ENCODE measurements around the gene CNTNAP2.
"Not testable (repeated sequence)": the region's sequence is repeated elsewhere in the genome, so short reads cannot be mapped to it uniquely, and the experiment has no call there.

Gene CNTNAP2

DNA sequence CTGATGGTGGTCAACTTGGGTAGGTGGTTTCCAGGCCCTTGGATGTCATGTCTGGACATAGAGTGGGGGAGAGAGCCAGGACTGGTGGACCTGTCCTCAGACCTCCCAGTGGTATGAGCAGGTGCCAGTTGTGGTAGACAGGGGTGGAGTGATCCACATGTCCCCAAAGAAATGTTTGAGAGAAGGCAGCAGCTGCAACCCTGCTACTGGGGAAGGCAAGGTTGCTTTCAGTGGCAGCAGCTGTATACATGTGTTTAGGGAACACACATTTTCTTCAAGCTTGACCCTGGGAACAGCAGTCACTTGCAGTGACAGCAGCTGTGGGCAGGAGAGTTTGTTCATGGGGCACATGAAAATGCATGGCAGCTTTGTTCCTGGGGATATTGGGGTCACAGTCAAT, 1591.3 kb downstream of the CNTNAP2 start:
- Mint-ChIP-seq H3K9me3 (peaks cover 19 to 32% of the 10 kb centered on the region in 2 donors), H3K4me3 (no peak overlapping the region), H3K27me3 (no peaks in the 10 kb centered on the region), H3K4me1 (ENCODE audit: low read depth in 2 of 2) (no peaks in the 10 kb centered on the region), H3K36me3 (ENCODE audit: insufficient read depth) (no peaks in the 10 kb centered on the region), H3K27ac (no peak overlapping the region)
- ATAC-seq (replicated peaks): no peak
- DNase-seq: no peak

DNA sequence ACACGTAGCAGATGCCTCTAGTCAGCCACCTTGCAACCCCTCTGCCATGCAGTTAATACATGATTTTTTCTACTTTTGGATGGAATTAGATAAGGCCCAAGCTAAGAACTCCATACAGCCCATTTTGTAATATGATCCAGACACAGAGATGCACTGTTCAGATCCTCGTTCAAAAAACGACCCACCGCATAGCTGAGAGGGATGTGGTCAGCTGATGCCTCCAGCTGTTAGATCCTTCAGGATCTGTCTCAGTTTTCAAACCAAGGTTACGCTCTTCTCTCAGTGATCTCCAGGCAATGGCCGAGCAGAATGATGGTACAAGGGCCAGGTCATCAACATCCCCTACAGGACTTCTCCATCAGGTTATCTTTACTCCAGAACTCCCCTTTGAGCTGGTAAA, 1592.3 kb downstream of the CNTNAP2 start:
- Mint-ChIP-seq H3K4me1 (ENCODE audit: low read depth in 2 of 2) (no peaks in the 10 kb centered on the region), H3K9me3 (peaks cover 19 to 36% of the 10 kb centered on the region in 2 donors), H3K4me3 (no peak overlapping the region), H3K27ac (no peak overlapping the region), H3K27me3 (no peaks in the 10 kb centered on the region), H3K36me3 (ENCODE audit: insufficient read depth) (no peaks in the 10 kb centered on the region)
- DNase-seq (no peak), ATAC-seq (replicated peaks) (no peak)

- H3K9me3 Mint-ChIP-seq: peaks cover 17 to 29% of the 10 kb centered on the region in 2 donors
- no peaks in the 10 kb centered on the region for H3K36me3 Mint-ChIP-seq (ENCODE audit: insufficient read depth)
- H3K27me3 Mint-ChIP-seq: no peaks in the 10 kb centered on the region
- H3K27ac Mint-ChIP-seq: no peak overlapping the region
- DNase-seq: no peak
- H3K4me3 Mint-ChIP-seq: no peak overlapping the region
- no peak for ATAC-seq (replicated peaks)
- no peaks in the 10 kb centered on the region for H3K4me1 Mint-ChIP-seq (ENCODE audit: low read depth in 2 of 2)
Observed at GRCh38 chr7:147711447-147711846, 1594.8 kb downstream of the CNTNAP2 start.

GRCh38 chr7:147721962-147722830, 1605.6 kb downstream of the CNTNAP2 start:
- no peaks in the 10 kb centered on the region for H3K4me1 Mint-ChIP-seq (ENCODE audit: low read depth in 2 of 2)
- H3K36me3 Mint-ChIP-seq (ENCODE audit: insufficient read depth): no peaks in the 10 kb centered on the region
- ATAC-seq (replicated peaks) (no peak), DNase-seq (no peak)
- H3K4me3 Mint-ChIP-seq: no peak overlapping the region
- no peaks in the 10 kb centered on the region for H3K27me3 Mint-ChIP-seq
- peaks cover 3 to 5% of the 10 kb centered on the region in 2 donors for H3K9me3 Mint-ChIP-seq
- no peak overlapping the region for H3K27ac Mint-ChIP-seq

DNA sequence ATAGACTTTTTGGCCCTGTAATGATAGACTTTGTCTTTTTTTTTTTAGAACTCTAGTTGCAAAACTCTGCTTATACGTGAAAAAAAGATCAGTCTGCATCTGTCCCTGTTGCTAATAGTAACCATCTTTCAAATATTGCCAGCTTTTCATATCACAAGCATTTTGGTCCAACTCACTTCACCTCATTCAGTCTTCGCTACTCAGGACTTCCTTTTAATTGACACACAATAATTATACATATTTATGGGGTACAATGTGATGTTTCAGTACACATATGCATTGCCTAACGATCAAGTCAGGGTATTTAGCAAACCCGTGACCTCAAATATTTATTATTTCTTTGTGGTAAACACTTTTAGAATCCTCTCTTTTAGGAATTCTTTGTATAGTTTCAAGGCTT, 1606.9 kb downstream of the CNTNAP2 start:
- DNase-seq (no peak), ATAC-seq (replicated peaks) (no peak)
- H3K36me3 Mint-ChIP-seq (ENCODE audit: insufficient read depth): no peaks in the 10 kb centered on the region
- H3K4me3 Mint-ChIP-seq: no peak overlapping the region
- no peak overlapping the region for H3K27ac Mint-ChIP-seq
- peaks cover 5% of the 10 kb centered on the region in 2 donors for H3K9me3 Mint-ChIP-seq
- no peaks in the 10 kb centered on the region for H3K4me1 Mint-ChIP-seq (ENCODE audit: low read depth in 2 of 2)
- H3K27me3 Mint-ChIP-seq: no peaks in the 10 kb centered on the region

DNA sequence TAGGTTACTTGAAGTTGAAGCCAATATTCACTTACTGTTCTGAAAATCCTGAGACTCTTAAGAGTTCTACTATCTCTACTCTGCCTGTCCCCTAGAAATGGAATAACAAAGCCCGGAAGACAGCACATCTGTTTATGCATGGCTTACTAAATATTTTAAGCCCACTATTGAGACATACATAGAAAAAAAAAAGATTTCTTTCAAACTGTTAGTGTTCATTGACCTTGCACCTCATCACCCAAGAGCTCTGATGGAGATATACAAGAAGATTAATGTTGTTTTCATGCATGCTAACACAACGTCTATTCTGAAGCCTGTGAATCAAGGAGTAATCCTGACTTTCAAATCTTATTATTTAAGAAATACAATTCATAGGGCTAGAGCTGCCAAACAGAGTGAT, 1614.7 kb downstream of the CNTNAP2 start:
- no peak for DNase-seq
- Mint-ChIP-seq H3K4me1 (ENCODE audit: low read depth in 2 of 2) (no peaks in the 10 kb centered on the region), H3K36me3 (ENCODE audit: insufficient read depth) (no peaks in the 10 kb centered on the region), H3K9me3 (peaks cover 13 to 21% of the 10 kb centered on the region in 2 donors), H3K27me3 (no peaks in the 10 kb centered on the region), H3K4me3 (no peak overlapping the region), H3K27ac (no peak overlapping the region)
- no peak for ATAC-seq (replicated peaks)

- not testable (repeated sequence) for H3K4me3 Mint-ChIP-seq; DNase-seq; H3K36me3 Mint-ChIP-seq (ENCODE audit: insufficient read depth); H3K4me1 Mint-ChIP-seq (ENCODE audit: low read depth in 2 of 2); H3K27ac Mint-ChIP-seq; ATAC-seq (replicated peaks); H3K27me3 Mint-ChIP-seq
- peaks cover 7 to 16% of the 10 kb centered on the region in 2 donors for H3K9me3 Mint-ChIP-seq
Observed at GRCh38 chr7:147737559-147738214, 1621.1 kb downstream of the CNTNAP2 start.

GRCh38 chr7:147742301-147742700, 1625.7 kb downstream of the CNTNAP2 start:
- Mint-ChIP-seq H3K27ac (no peak overlapping the region), H3K9me3 (peaks cover 4 to 21% of the 10 kb centered on the region in 2 donors), H3K4me1 (ENCODE audit: low read depth in 2 of 2) (no peaks in the 10 kb centered on the region), H3K27me3 (no peaks in the 10 kb centered on the region), H3K4me3 (no peak overlapping the region), H3K36me3 (ENCODE audit: insufficient read depth) (no peaks in the 10 kb centered on the region)
- DNase-seq: no peak
- no peak for ATAC-seq (replicated peaks)

DNA sequence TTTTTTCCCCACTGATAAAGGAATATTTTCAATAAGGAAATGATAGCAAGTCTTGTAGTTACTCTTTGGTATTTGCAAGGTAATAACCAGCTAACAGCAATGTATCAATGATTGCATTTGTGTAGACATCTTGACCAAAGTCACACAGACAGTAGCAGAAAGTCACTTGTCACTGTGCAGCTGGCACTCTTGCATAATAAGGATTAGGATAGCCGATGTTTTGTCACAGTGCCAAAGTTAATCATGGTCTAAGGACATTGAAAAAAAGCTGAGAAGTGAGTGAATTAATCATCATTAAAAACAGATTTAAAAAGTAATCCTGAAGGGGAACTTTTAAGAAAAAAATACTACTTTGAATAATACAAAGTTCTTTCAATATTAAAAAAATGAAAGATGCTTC, 1639.7 kb downstream of the CNTNAP2 start:
- Mint-ChIP-seq H3K27me3 (no peaks in the 10 kb centered on the region), H3K4me3 (no peak overlapping the region), H3K36me3 (ENCODE audit: insufficient read depth) (no peaks in the 10 kb centered on the region), H3K9me3 (peaks cover 0 to 16% of the 10 kb centered on the region in 2 donors), H3K27ac (no peak overlapping the region), H3K4me1 (ENCODE audit: low read depth in 2 of 2) (no peaks in the 10 kb centered on the region)
- ATAC-seq (replicated peaks): no peak
- no peak for DNase-seq

GRCh38 chr7:147759327-147759943, 1642.8 kb downstream of the CNTNAP2 start:
- H3K27me3 Mint-ChIP-seq: no peaks in the 10 kb centered on the region
- H3K4me1 Mint-ChIP-seq (ENCODE audit: low read depth in 2 of 2): no peaks in the 10 kb centered on the region
- H3K4me3 Mint-ChIP-seq: no peak overlapping the region
- ATAC-seq (replicated peaks) (no peak), DNase-seq (no peak)
- H3K27ac Mint-ChIP-seq: no peak overlapping the region
- no peaks in the 10 kb centered on the region for H3K36me3 Mint-ChIP-seq (ENCODE audit: insufficient read depth)
- H3K9me3 Mint-ChIP-seq: peaks cover 5 to 22% of the 10 kb centered on the region in 2 donors

- ATAC-seq (replicated peaks): no peak
Observed at GRCh38 chr7:147765301-147765700, 1648.7 kb downstream of the CNTNAP2 start.

GRCh38 chr7:147771344-147771743, 1654.7 kb downstream of the CNTNAP2 start:
- H3K9me3 Mint-ChIP-seq: peaks cover 2 to 14% of the 10 kb centered on the region in 2 donors
- H3K4me3 Mint-ChIP-seq: no peak overlapping the region
- ATAC-seq (replicated peaks) (no peak), DNase-seq (no peak)
- no peak overlapping the region for H3K27ac Mint-ChIP-seq
- H3K36me3 Mint-ChIP-seq (ENCODE audit: insufficient read depth): no peaks in the 10 kb centered on the region
- no peaks in the 10 kb centered on the region for H3K4me1 Mint-ChIP-seq (ENCODE audit: low read depth in 2 of 2)
- no peaks in the 10 kb centered on the region for H3K27me3 Mint-ChIP-seq

More at GRCh38 chr7:147765301-147765700, 1648.7 kb downstream of the CNTNAP2 start:
- Mint-ChIP-seq H3K9me3 (peaks cover 5 to 15% of the 10 kb centered on the region in 2 donors), H3K27ac (no peak overlapping the region), H3K36me3 (ENCODE audit: insufficient read depth) (no peaks in the 10 kb centered on the region), H3K4me1 (ENCODE audit: low read depth in 2 of 2) (no peaks in the 10 kb centered on the region), H3K27me3 (no peaks in the 10 kb centered on the region), H3K4me3 (no peak overlapping the region)
- DNase-seq: no peak

DNA sequence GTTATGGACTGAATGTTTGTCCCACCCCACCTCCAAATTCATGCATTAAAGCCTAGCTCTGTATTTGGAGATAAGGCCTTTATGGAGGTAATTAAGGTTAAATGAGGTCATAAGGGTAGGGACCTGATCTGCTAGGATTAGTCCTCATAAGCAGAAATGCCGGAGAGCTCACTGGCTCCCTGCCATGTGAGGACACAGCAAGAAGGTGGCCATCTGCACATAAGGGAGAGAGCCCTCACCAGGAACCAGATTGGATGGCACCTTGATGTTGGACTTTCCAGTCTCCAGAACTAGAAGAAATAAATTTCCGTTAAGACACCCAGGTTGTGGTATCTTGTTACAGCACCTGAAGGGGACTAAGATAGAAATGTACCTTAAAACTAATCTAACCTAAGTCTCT, 1657.9 kb downstream of the CNTNAP2 start:
- peaks cover 4 to 8% of the 10 kb centered on the region in 2 donors for H3K9me3 Mint-ChIP-seq
- no peak overlapping the region for H3K4me3 Mint-ChIP-seq
- no peaks in the 10 kb centered on the region for H3K27me3 Mint-ChIP-seq
- H3K27ac Mint-ChIP-seq: no peak overlapping the region
- no peaks in the 10 kb centered on the region for H3K4me1 Mint-ChIP-seq (ENCODE audit: low read depth in 2 of 2)
- no peaks in the 10 kb centered on the region for H3K36me3 Mint-ChIP-seq (ENCODE audit: insufficient read depth)
- DNase-seq (no peak), ATAC-seq (replicated peaks) (no peak)

All from effector memory CD8-positive, alpha-beta T cell (primary cell).